CD14-positive monocyte (primary cell): ENCODE measurements around the gene SRSF7. TPM values are rescaled to one million over a fixed set of nuclear protein-coding genes. Genes with fewer than 3 reads are reported as not detected.

Experiments
- DNase-seq, 3 donors: peaks; one replicate each; pipeline ENCODE4 v3.0.0-alpha.2; 2011 to 2022
- H2AFZ ChIP-seq: 2 replicates; pipeline ENCODE4 v1.6.0; 2012; ENCODE audit warnings: mild to moderate bottlenecking, low read depth, low read length, inconsistent platforms; ENCODE audit not compliant: insufficient read depth, poor library complexity, severe bottlenecking
- H3K27ac ChIP-seq, 2 donors: 1 replicate in 1 of 2; 2 replicates in 1 of 2; pipeline ENCODE4 v1.5.1; 2012 to 2013; ENCODE audit warnings: low read length in 2 of 2, control low read depth in 1 of 2, inconsistent platforms in 1 of 2, low read depth in 1 of 2, mild to moderate bottlenecking in 1 of 2
- H3K27me3 ChIP-seq, 2 donors: one replicate each; pipeline versions ENCODE4 v1.6.0 to v1.6.1; 2011 to 2013; ENCODE audit warnings: low read length in 2 of 2; ENCODE audit not compliant: control insufficient read depth in 2 of 2, insufficient read depth in 2 of 2
- H3K36me3 ChIP-seq, 2 donors: replicated peaks in 1 of 2; 1 replicate in 1 of 2; 2 replicates in 1 of 2; pipeline versions ENCODE4 v1.5.1 to v1.6.1; 2012 to 2013; ENCODE audit warnings: low read length in 2 of 2, control low read depth in 1 of 2, inconsistent platforms in 1 of 2, mild to moderate bottlenecking in 1 of 2; ENCODE audit not compliant: insufficient read depth in 2 of 2, control insufficient read depth in 1 of 2
- H3K4me1 ChIP-seq, 2 donors: 1 replicate in 1 of 2; 2 replicates in 1 of 2; pipeline versions ENCODE4 v1.5.1 to v1.6.1; 2012 to 2013; ENCODE audit warnings: low read length in 2 of 2, control low read depth in 1 of 2, inconsistent platforms in 1 of 2, mild to moderate bottlenecking in 1 of 2, moderate library complexity in 1 of 2; ENCODE audit not compliant: insufficient read depth in 2 of 2, control insufficient read depth in 1 of 2
- H3K4me2 ChIP-seq: replicated peaks from 2 replicates; pipeline ENCODE3; 2012; ENCODE audit warnings: low read length, moderate library complexity, mild to moderate bottlenecking; ENCODE audit not compliant: poor library complexity, severe bottlenecking; ENCODE audit errors: extremely low read depth
- H3K4me3 ChIP-seq, 3 experiments: fragments of 200-600 bp in 1 of 3; sonication (generic) in 1 of 3; replicated peaks in 1 of 3; 1 replicate in 2 of 3; 2 replicates in 1 of 3; pipeline ENCODE4 v1.5.1; 2011 to 2013; ENCODE audit warnings: low read length in 3 of 3, mild to moderate bottlenecking in 3 of 3, control low read depth in 2 of 3, low read depth in 2 of 3, inconsistent platforms in 1 of 3, moderate library complexity in 1 of 3
- H3K79me2 ChIP-seq: 2 replicates; pipeline ENCODE4 v1.6.0; 2012; ENCODE audit warnings: mild to moderate bottlenecking, control low read depth, inconsistent platforms, low read length, moderate library complexity; ENCODE audit not compliant: insufficient read depth
- H3K9ac ChIP-seq: 2 replicates; pipeline ENCODE4 v1.6.0; 2017; ENCODE audit warnings: low read length, mild to moderate bottlenecking; ENCODE audit not compliant: insufficient read depth, poor library complexity, severe bottlenecking
- H3K9me3 ChIP-seq, 2 donors: replicated peaks in 1 of 2; 1 replicate in 1 of 2; 2 replicates in 1 of 2; pipeline versions ENCODE4 v1.5.1 to v1.6.1; 2012 to 2013; ENCODE audit warnings: low read length in 2 of 2, control low read depth in 1 of 2; ENCODE audit not compliant: control insufficient read depth in 1 of 2, insufficient read depth in 1 of 2
- H4K20me1 ChIP-seq: 2 replicates; pipeline ENCODE4 v1.6.0; 2012; ENCODE audit warnings: mild to moderate bottlenecking, low read length, control low read depth, moderate library complexity; ENCODE audit not compliant: insufficient read depth
- H3K27ac Mint-ChIP-seq, 7 donors: one replicate each; pipeline ENCODE4 v1.8.0; 2020; ENCODE audit warnings: mild to moderate bottlenecking in 7 of 7, mixed read lengths in 7 of 7, moderate library complexity in 6 of 7, inconsistent platforms in 2 of 7
- H3K27me3 Mint-ChIP-seq, 3 donors: one replicate each; pipeline ENCODE4 v1.8.0; 2021 to 2022; ENCODE audit warnings: low read depth in 3 of 3, mild to moderate bottlenecking in 3 of 3, mixed read lengths in 3 of 3, moderate library complexity in 3 of 3, inconsistent platforms in 1 of 3
- H3K36me3 Mint-ChIP-seq, 2 donors: one replicate each; pipeline ENCODE4 v1.8.0; 2020; ENCODE audit warnings: mixed read lengths in 2 of 2, inconsistent platforms in 1 of 2, mild to moderate bottlenecking in 1 of 2
- H3K4me1 Mint-ChIP-seq: one replicate; pipeline ENCODE4 v1.8.0; 2020; ENCODE audit warnings: mild to moderate bottlenecking, mixed read lengths
- H3K4me3 Mint-ChIP-seq, 2 donors: one replicate each; pipeline ENCODE4 v1.8.0; 2020; ENCODE audit warnings: mild to moderate bottlenecking in 2 of 2, mixed read lengths in 2 of 2, moderate library complexity in 1 of 2
- H3K9me3 Mint-ChIP-seq, 7 donors: one replicate each; pipeline ENCODE4 v1.8.0; 2020 to 2022; ENCODE audit warnings: mixed read lengths in 7 of 7, mild to moderate bottlenecking in 6 of 7, moderate library complexity in 6 of 7, inconsistent platforms in 2 of 7
- CTCF ChIP-seq: fragments of 200-600 bp; IDR thresholded peaks from one replicate; pipeline ENCODE4 v1.8.0; 2022; ENCODE audit warnings: antibody characterized with exemption, mild to moderate bottlenecking
- WGBS: methylation state at CpG from one replicate; pipeline ENCODE4 v1.1.5; 2013; ENCODE audit warnings: missing lambda C conversion rate; ENCODE audit not compliant: insufficient coverage; 5-methylcytosine and 5-hydroxymethylcytosine counted together
- intact Hi-C, 2 donors: fragments of 100-400 bp; cut with micrococcal nuclease; formaldehyde crosslinking; loops; one replicate each; pipeline versions ENCODE4 v1.15.0 to v1.15.1; 2023
- polyA plus RNA-seq, 3 donors: library from polyadenylated mRNA; depleted of rRNA in 1 of 3; unstranded in 2 of 3; stranded (reverse) in 1 of 3; fragments of 300-500 nt in 2 of 3; fragments of >200 nt in 1 of 3; fragmentation: Illumina TruSeq in 2 of 3; gene quantifications; 1 replicate in 2 of 3; 2 replicates in 1 of 3; pipeline ENCODE4 v1.2.3, GENCODE V29; 2012 to 2021

The SRSF7 gene
- polyA plus RNA-seq, 3 donors: 226 to 299 (median 246) TPM

- H3K36me3 ChIP-seq: no peaks in the 10 kb centered on the region
- no peaks in the 10 kb centered on the region for H4K20me1 ChIP-seq
- Mint-ChIP-seq H3K36me3 (peaks cover 17 to 22% of the 10 kb centered on the region in 2 donors), H3K27ac (peak overlapping the region in 1 of 7 donors; percentile 59), H3K9me3 (peaks cover 0 to 8% (median 7%) of the 10 kb centered on the region in 7 donors), H3K4me1 (peaks cover 32% of the 10 kb centered on the region), H3K27me3 (peaks cover 0 to 6% (median 0%) of the 10 kb centered on the region in 3 donors), H3K4me3 (peak overlapping the region in 1 of 2 donors; percentile 62)
- intact Hi-C loops: no loop called here
- no peak for TF ChIP-seq CTCF
- no peak for DNase-seq
- H3K4me3 ChIP-seq: no peak overlapping the region
- H3K4me1 ChIP-seq: peaks cover 15 to 26% of the 10 kb centered on the region in 2 donors
- H3K4me2 ChIP-seq: no peak overlapping the region
- peaks cover 0 to 3% of the 10 kb centered on the region in 2 donors for H3K9me3 ChIP-seq
- no peaks in the 10 kb centered on the region for H3K79me2 ChIP-seq
- no peak overlapping the region for H3K9ac ChIP-seq
- H2AFZ ChIP-seq: no peak overlapping the region
- H3K27me3 ChIP-seq: no peaks in the 10 kb centered on the region
- no peak overlapping the region for H3K27ac ChIP-seq
- WGBS: 0% methylated on average over 3 of the region's 9 CpGs
These were observed 28.7 kb downstream of the SRSF7 start for GRCh38 chr2:38722271-38723061.

- H3K4me1 Mint-ChIP-seq: peaks cover 39% of the 10 kb centered on the region
- intact Hi-C loops: no loop called here
- H2AFZ ChIP-seq: no peak overlapping the region
- no peaks in the 10 kb centered on the region for H3K27me3 ChIP-seq
- H3K27me3 Mint-ChIP-seq: peaks cover 0 to 5% (median 0%) of the 10 kb centered on the region in 3 donors
- H3K27ac ChIP-seq: no peak overlapping the region
- H3K27ac Mint-ChIP-seq: peak overlapping the region in 1 of 7 donors; percentile 46
- no peak overlapping the region for H3K4me3 Mint-ChIP-seq
- H3K9me3 ChIP-seq: peaks cover 0 to 3% of the 10 kb centered on the region in 2 donors
- H3K79me2 ChIP-seq: no peaks in the 10 kb centered on the region
- H3K36me3 ChIP-seq: no peaks in the 10 kb centered on the region
- H3K4me2 ChIP-seq: no peak overlapping the region
- TF ChIP-seq CTCF: no peak
- 100% methylated on average over 1 of the region's 4 CpGs for WGBS
- H3K9ac ChIP-seq: no peak overlapping the region
- H3K4me1 ChIP-seq: peaks cover 24 to 34% of the 10 kb centered on the region in 2 donors
- H3K36me3 Mint-ChIP-seq: peaks cover 17 to 22% of the 10 kb centered on the region in 2 donors
- no peaks in the 10 kb centered on the region for H4K20me1 ChIP-seq
- peaks cover 0 to 8% (median 7%) of the 10 kb centered on the region in 7 donors for H3K9me3 Mint-ChIP-seq
- H3K4me3 ChIP-seq: no peak overlapping the region
- DNase-seq: no peak
These were observed 30.4 kb downstream of the SRSF7 start for GRCh38 chr2:38720613-38721241.
